ENCODE results near the gene NLRX1. TPM values are rescaled to one million over a fixed set of nuclear protein-coding genes. Genes with fewer than 3 reads are reported as not detected.

Gene NLRX1, protein sequence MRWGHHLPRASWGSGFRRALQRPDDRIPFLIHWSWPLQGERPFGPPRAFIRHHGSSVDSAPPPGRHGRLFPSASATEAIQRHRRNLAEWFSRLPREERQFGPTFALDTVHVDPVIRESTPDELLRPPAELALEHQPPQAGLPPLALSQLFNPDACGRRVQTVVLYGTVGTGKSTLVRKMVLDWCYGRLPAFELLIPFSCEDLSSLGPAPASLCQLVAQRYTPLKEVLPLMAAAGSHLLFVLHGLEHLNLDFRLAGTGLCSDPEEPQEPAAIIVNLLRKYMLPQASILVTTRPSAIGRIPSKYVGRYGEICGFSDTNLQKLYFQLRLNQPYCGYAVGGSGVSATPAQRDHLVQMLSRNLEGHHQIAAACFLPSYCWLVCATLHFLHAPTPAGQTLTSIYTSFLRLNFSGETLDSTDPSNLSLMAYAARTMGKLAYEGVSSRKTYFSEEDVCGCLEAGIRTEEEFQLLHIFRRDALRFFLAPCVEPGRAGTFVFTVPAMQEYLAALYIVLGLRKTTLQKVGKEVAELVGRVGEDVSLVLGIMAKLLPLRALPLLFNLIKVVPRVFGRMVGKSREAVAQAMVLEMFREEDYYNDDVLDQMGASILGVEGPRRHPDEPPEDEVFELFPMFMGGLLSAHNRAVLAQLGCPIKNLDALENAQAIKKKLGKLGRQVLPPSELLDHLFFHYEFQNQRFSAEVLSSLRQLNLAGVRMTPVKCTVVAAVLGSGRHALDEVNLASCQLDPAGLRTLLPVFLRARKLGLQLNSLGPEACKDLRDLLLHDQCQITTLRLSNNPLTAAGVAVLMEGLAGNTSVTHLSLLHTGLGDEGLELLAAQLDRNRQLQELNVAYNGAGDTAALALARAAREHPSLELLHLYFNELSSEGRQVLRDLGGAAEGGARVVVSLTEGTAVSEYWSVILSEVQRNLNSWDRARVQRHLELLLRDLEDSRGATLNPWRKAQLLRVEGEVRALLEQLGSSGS
- total RNA-seq (2022; extraction: Qiagen RNA extraction): 10.4 to 11.6 TPM (median 10.9 TPM) in 5 replicates

DNA sequence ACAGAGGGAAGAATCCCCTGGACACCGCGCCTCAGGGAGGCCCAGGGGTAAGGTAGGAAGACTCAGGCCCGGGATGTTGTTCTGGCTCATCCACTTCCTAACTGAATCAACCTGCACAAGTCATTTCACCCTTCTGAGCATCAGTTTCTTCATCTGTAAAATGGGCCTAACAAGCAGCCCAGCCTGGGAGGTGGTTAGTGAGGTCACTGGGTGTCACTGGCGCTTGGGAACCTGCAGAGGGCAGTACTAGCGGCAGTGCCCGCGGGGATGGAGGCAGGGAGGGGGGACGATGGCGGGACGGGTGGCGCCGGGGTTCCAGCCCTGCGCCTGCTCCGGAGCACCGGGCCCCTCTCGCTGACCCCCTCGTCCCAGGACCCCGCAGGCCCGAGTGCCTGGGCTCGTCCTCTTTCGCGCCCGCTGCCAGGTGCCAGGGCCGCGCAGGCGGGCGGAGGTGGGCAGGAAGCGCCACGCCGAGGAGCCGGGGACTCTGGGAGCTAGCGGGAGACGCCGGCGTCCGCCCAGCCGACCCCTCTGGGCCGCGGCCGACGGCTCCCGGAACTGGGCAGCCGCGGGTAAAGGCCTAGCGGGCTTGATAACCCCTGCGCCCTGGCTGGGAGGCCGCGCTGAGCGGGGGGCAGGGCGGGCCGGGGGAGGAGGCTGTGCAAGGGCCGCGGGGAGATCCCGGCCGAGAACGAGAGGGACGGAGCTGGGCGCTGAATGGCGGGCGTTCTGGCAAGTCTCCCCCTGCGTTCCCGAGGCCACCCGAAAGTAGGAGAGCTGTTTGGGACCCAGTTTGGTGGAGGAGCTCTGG, at the start of gene NLRX1:
Gene NLRX1, plus strand, starts transcription at position 255 of the 811 bp plus-strand sequence. CDS start 2,679 bp downstream, outside the sequence.

DNA sequence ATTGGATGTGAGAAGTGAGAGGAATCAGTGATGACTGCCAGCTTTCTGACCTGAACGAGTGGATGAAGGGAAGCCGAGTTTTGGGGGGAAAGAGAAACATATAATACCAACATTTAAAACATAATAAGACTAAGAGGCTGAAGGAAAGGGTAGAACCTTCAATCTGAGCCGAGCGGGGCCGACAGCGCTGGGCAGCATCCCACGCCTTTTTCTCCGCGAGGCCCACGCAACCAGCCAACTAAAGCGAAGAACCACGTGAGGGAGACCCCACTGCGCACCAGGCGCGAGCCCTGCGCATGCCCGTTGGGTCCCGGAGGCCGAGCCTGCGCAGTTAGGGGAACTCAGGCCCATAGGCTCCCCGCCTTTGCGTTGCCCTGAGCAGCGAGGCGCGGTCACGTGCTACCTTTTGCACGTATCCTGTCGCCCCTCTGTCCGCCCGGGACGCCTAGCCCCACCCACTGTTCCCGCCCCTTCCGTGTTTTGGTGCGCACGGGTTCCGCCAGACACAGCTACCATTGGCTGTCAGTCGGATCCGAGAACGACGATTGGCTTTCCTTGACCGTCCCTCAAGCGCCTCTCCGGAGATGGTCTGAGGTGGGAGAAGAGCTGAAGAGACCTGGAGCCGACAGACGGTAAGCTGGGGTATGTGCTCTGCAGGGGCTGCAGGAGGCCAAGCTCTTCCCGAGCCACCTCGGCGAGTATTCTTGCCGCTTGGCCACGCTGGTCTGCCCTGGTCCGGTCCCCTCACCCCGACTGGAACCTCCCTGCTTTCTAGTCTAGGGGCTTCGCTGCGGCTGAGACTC, 47.3 kb upstream of the NLRX1 start, which contains the start of gene HINFP:
Gene HINFP, plus strand, starts transcription at position 573 of the 803 bp plus-strand sequence. CDS start 5,365 bp downstream, outside the sequence.

DNA sequence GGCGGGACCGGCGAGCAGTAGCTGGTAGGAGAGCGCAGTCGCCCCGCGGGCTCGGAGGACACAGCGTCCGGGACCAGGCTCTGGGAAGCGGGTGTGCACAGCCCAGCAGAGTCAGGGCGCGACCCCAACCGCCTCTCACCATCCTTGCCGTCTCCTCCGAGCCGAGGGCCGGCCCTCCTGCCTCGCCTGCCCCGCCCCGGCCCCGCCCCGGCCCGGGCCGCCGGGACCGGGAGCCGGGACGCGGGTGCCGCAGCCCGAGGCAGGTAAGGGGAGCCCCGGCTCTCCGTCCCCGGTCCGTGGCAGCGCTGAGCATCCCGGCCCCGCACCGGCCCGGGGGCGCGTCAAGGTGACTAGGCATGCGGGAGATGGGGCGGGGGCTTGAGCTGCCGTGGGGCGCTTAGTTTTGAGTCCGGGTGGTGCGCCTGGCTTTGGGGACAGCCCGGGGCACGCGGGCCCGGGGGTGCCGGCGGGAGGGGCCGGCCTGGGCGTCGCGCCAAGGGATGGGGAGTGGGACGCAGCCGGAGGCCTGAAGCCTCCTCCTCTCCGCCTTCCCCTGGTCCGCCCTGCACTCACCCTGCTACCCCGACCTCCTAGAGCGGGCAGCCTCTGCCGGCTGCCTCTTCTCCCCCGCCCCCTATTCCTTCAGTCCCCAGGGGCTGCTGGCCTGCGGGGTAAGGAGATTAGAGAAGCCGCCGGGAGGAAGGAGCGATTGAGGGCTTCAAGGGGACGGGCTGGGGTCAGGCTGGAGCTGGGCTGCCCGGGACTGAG, 19.3 kb upstream of the NLRX1 start, which contains the start of gene ABCG4:
Gene ABCG4, plus strand, starts transcription at position 35 of the 768 bp plus-strand sequence. CDS start 914 bp downstream, outside the sequence.

DNA sequence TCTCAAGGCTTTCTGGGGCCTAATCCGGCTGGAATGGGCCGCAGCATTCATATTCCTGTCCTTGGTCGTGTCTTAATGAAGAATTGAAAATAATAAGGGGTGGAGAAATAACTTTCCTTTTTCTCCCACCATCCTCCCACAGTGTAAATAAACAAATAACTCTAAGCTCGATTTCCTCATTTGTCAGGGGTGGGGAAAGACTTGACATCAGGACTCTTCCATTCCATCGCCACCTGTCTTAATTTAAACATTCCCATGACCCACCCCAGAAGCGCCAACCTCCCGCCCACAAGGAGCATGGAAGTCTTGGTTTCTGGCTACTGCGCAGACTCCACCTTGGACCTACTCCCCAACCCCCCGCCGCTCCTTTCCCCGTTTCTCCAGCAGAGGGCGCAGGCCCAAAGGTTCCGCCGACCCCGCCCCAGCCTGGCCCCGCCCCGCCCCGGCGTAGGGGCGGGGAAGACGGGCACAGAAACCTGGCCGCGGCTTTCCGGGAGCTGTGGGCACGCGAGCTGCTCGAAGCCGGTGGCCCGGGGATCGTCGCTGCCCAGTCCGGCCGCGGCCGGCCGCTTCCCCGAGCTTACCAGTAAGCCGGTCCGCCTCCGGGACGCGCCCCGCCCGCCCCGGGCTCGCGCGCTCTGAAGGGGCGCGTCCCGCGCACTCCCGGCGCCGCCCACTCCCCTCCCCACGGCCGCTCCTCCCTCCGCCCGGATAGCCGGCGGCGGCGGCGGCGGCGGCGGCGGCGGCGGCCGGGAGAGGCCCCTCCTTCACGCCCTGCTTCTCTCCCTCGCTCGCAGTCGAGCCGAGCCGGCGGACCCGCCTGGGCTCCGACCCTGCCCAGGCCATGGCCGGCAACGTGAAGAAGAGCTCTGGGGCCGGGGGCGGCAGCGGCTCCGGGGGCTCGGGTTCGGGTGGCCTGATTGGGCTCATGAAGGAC, 37.3 kb downstream of the NLRX1 start, which contains the start of gene CBL:
Gene CBL, plus strand, starts transcription at position 766 of the 937 bp plus-strand sequence. Its CDS starts 79 bp downstream, at position 845.

Other genes starting within 250 kb of the NLRX1 start
- gene BCL9L, start 242.8 kb upstream of the NLRX1 start, total RNA-seq (2022; extraction: Qiagen RNA extraction): 138 to 215 TPM (median 187 TPM) in 5 replicates
- gene UPK2, start 212.4 kb upstream of the NLRX1 start, total RNA-seq (2022; extraction: Qiagen RNA extraction): 0.23 to 1.2 TPM (median 0.90 TPM) in 5 replicates
- gene FOXR1, start 197.0 kb upstream of the NLRX1 start, total RNA-seq (2022; extraction: Qiagen RNA extraction): not detected in 5 replicates
- gene CENATAC, start 170.6 kb upstream of the NLRX1 start, total RNA-seq (2022; extraction: Qiagen RNA extraction): 10.2 to 14.9 TPM (median 10.6 TPM) in 5 replicates
- 771 to 1,028 TPM (median 776 TPM) in 5 replicates for gene RPS25, start 150.4 kb upstream of the NLRX1 start, total RNA-seq (2022; extraction: Qiagen RNA extraction)
- 58.5 to 64.0 TPM (median 60.1 TPM) in 5 replicates for gene TRAPPC4, start 150.0 kb upstream of the NLRX1 start, total RNA-seq (2022; extraction: Qiagen RNA extraction)
- gene SLC37A4, start 137.8 kb upstream of the NLRX1 start, total RNA-seq (2022; extraction: Qiagen RNA extraction): 11.4 to 12.0 TPM (median 11.6 TPM) in 5 replicates
- 41.9 to 48.0 TPM (median 45.4 TPM) in 5 replicates for gene HYOU1, start 111.5 kb upstream of the NLRX1 start, total RNA-seq (2022; extraction: Qiagen RNA extraction)
- 11.1 to 12.8 TPM (median 12.2 TPM) in 5 replicates for gene VPS11, start 100.9 kb upstream of the NLRX1 start, total RNA-seq (2022; extraction: Qiagen RNA extraction)
- 42.4 to 55.7 TPM (median 45.5 TPM) in 5 replicates for gene HMBS, start 83.8 kb upstream of the NLRX1 start, total RNA-seq (2022; extraction: Qiagen RNA extraction)
- 30.3 to 37.9 TPM (median 36.3 TPM) in 5 replicates for gene DPAGT1, start 66.9 kb upstream of the NLRX1 start, total RNA-seq (2022; extraction: Qiagen RNA extraction)
- gene C2CD2L, start 61.4 kb upstream of the NLRX1 start, total RNA-seq (2022; extraction: Qiagen RNA extraction): 4.1 to 5.7 TPM (median 5.0 TPM) in 5 replicates
- 9.2 to 10.8 TPM (median 9.4 TPM) in 5 replicates for gene HINFP, start 47.1 kb upstream of the NLRX1 start, total RNA-seq (2022; extraction: Qiagen RNA extraction)
- 0.27 to 0.52 TPM (median 0.33 TPM) in 5 replicates for gene ABCG4, start 19.7 kb upstream of the NLRX1 start, total RNA-seq (2022; extraction: Qiagen RNA extraction)
- gene NHERF4, start 16.8 kb downstream of the NLRX1 start, total RNA-seq (2022; extraction: Qiagen RNA extraction): 0.06 to 0.20 TPM (median 0.14 TPM) in 5 replicates
- 5.8 to 8.9 TPM (median 7.6 TPM) in 5 replicates for gene CBL, start 37.6 kb downstream of the NLRX1 start, total RNA-seq (2022; extraction: Qiagen RNA extraction)
- 10.4 to 12.7 TPM (median 11.5 TPM) in 5 replicates for gene MCAM, start 148.4 kb downstream of the NLRX1 start, total RNA-seq (2022; extraction: Qiagen RNA extraction)
- gene RNF26, start 165.8 kb downstream of the NLRX1 start, total RNA-seq (2022; extraction: Qiagen RNA extraction): 31.1 to 39.1 TPM (median 36.8 TPM) in 5 replicates
- not detected in 5 replicates for gene C1QTNF5, start 172.2 kb downstream of the NLRX1 start, total RNA-seq (2022; extraction: Qiagen RNA extraction)
- gene MFRP, start 178.0 kb downstream of the NLRX1 start, total RNA-seq (2022; extraction: Qiagen RNA extraction): not detected in 5 replicates
- 1.0 to 1.9 TPM (median 1.2 TPM) in 5 replicates for gene USP2, start 213.0 kb downstream of the NLRX1 start, total RNA-seq (2022; extraction: Qiagen RNA extraction)